ENCODE data around the gene CDH24. TPM values are rescaled to one million over a fixed set of nuclear protein-coding genes. Genes with fewer than 3 reads are reported as not detected.

The CDH24 gene
- polyA plus RNA-seq, 3 donors = 0.13 to 0.14 TPM; not detected in 1

DNA sequence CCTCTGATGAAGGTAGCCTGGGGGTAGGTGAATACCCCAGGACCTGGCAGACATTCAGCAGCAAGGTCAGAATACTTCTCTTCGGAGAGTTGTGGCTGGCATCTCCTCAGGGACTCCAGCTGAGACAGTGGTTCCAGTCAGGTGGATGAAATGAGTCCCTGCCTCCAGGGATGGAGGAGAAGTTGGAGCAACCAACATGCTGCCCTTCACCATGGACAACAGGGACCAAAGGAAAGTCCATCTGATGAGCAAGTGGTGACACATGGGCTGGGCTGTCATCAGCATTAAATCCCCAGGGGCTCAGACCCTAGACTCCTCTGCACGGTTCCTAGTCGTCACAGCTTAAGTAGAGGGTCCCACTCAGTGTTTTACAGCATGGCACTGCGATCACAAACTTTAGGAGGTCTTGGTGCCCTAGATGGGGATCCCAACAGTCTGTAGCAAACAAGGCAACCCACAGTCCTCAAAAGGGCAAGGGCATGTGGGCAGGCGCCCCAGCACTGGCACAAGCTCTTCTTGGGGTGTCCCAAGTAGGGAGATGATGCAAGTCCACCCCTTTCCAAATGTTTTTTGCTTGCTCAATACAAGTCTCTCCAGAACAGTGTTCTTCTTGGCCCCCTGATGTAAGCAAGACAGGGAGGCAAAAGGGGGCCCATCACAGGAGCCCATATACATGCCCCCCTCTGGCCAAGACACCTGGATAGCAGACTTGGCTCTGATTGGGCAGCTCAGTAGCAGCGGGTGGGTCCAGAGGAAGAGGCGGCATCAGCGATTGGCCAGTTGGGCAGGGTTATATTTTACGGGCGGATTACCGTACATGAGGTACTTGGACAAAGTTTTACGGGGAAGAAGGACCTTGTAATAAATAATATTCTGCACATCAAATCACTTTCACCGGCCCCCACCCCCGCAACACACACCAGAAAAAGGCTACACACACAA is 10.8 kb upstream of the CDH24 start:
- intact Hi-C loops (cut with micrococcal nuclease) = loop anchor here in 1 of 2 donors (5.0 kb wide), 2 partner anchors 39 to 119 kb away; no protein-coding TSS in a partner anchor
- no peak overlapping the region for H3K4me3 ChIP-seq (replicated peaks in 1 of 3; ENCODE audit: low read depth in 2 of 3, low read length in 3 of 3)
- peaks cover 0 to 2% (median 0%) of the 10 kb centered on the region in 3 donors for H3K27me3 Mint-ChIP-seq (ENCODE audit: low read depth in 3 of 3)
- H3K27me3 ChIP-seq (ENCODE audit: control insufficient read depth in 2 of 2, insufficient read depth in 2 of 2, low read length in 2 of 2) = no peaks in the 10 kb centered on the region
- no peak for TF ChIP-seq CTCF (IDR thresholded peaks at IDR 0.05)
- no peak overlapping the region for H3K4me2 ChIP-seq (replicated peaks; ENCODE audit: extremely low read depth, low read length, poor library complexity, severe bottlenecking)
- peaks cover 62 to 77% of the 10 kb centered on the region in 2 donors for H3K36me3 ChIP-seq (replicated peaks in 1 of 2; ENCODE audit: control insufficient read depth in 1 of 2, insufficient read depth in 2 of 2, low read length in 2 of 2)
- no peak overlapping the region for H3K9ac ChIP-seq (ENCODE audit: insufficient read depth, low read length, poor library complexity, severe bottlenecking)
- H3K4me1 Mint-ChIP-seq = peaks cover 35% of the 10 kb centered on the region
- peaks cover 64% of the 10 kb centered on the region for H3K79me2 ChIP-seq (ENCODE audit: insufficient read depth, low read length)
- no peaks in the 10 kb centered on the region for H3K9me3 Mint-ChIP-seq
- H3K27ac Mint-ChIP-seq = peak overlapping the region in 4 of 7 donors; percentile 21 to 63 (median 46)
- peaks cover 74 to 78% of the 10 kb centered on the region in 2 donors for H3K36me3 Mint-ChIP-seq
- DNase-seq = no peak
- H3K9me3 ChIP-seq (replicated peaks in 1 of 2; ENCODE audit: control insufficient read depth in 1 of 2, insufficient read depth in 1 of 2, low read length in 2 of 2) = no peaks in the 10 kb centered on the region
- H2AFZ ChIP-seq (ENCODE audit: insufficient read depth, low read depth, low read length, poor library complexity, severe bottlenecking) = no peak overlapping the region
- no peak overlapping the region for H3K4me3 Mint-ChIP-seq
- peaks cover 81% of the 10 kb centered on the region for H4K20me1 ChIP-seq (ENCODE audit: insufficient read depth, low read length)
- H3K4me1 ChIP-seq (ENCODE audit: control insufficient read depth in 1 of 2, insufficient read depth in 2 of 2, low read length in 2 of 2) = peaks cover 31 to 39% of the 10 kb centered on the region in 2 donors
- H3K27ac ChIP-seq (ENCODE audit: low read depth in 1 of 2, low read length in 2 of 2) = peak overlapping the region in 1 of 2 donors; percentile 2
- 99% methylated on average over 8 of the region's 14 CpGs for WGBS (ENCODE audit: insufficient coverage)

- 100% methylated on average over 5 of the region's 23 CpGs for WGBS (ENCODE audit: insufficient coverage)
- H3K4me3 ChIP-seq (replicated peaks in 1 of 3; ENCODE audit: low read depth in 2 of 3, low read length in 3 of 3) = no peak overlapping the region
- H3K9me3 ChIP-seq (replicated peaks in 1 of 2; ENCODE audit: control insufficient read depth in 1 of 2, insufficient read depth in 1 of 2, low read length in 2 of 2) = no peaks in the 10 kb centered on the region
- no peak for DNase-seq
- peaks cover 62 to 77% of the 10 kb centered on the region in 2 donors for H3K36me3 ChIP-seq (replicated peaks in 1 of 2; ENCODE audit: control insufficient read depth in 1 of 2, insufficient read depth in 2 of 2, low read length in 2 of 2)
- Mint-ChIP-seq H3K36me3 (peaks cover 75 to 78% of the 10 kb centered on the region in 2 donors), H3K27ac (peak overlapping the region in 1 of 7 donors; percentile 26), H3K4me3 (no peak overlapping the region), H3K27me3 (ENCODE audit: low read depth in 3 of 3) (peaks cover 0 to 4% (median 0%) of the 10 kb centered on the region in 3 donors), H3K9me3 (no peaks in the 10 kb centered on the region), H3K4me1 (peaks cover 32% of the 10 kb centered on the region)
- no peak overlapping the region for H3K4me2 ChIP-seq (replicated peaks; ENCODE audit: extremely low read depth, low read length, poor library complexity, severe bottlenecking)
- H3K4me1 ChIP-seq (ENCODE audit: control insufficient read depth in 1 of 2, insufficient read depth in 2 of 2, low read length in 2 of 2) = peaks cover 28 to 33% of the 10 kb centered on the region in 2 donors
- peaks cover 87% of the 10 kb centered on the region for H4K20me1 ChIP-seq (ENCODE audit: insufficient read depth, low read length)
- no peak overlapping the region for H2AFZ ChIP-seq (ENCODE audit: insufficient read depth, low read depth, low read length, poor library complexity, severe bottlenecking)
- H3K27ac ChIP-seq (ENCODE audit: low read depth in 1 of 2, low read length in 2 of 2) = no peak overlapping the region
- no peak for TF ChIP-seq CTCF (IDR thresholded peaks at IDR 0.05)
- intact Hi-C loops (cut with micrococcal nuclease) = loop anchor here in 1 of 2 donors (5.0 kb wide), 2 partner anchors 40 to 120 kb away; no protein-coding TSS in a partner anchor
- H3K9ac ChIP-seq (ENCODE audit: insufficient read depth, low read length, poor library complexity, severe bottlenecking) = no peak overlapping the region
- H3K79me2 ChIP-seq (ENCODE audit: insufficient read depth, low read length) = peaks cover 55% of the 10 kb centered on the region
- H3K27me3 ChIP-seq (ENCODE audit: control insufficient read depth in 2 of 2, insufficient read depth in 2 of 2, low read length in 2 of 2) = no peaks in the 10 kb centered on the region
These were observed 9.8 kb upstream of the CDH24 start for GRCh38 chr14:23066855-23067744.

All from CD14-positive monocyte (primary cell).